GM20000 (cell line): ENCODE data around the gene CORO1A.
"Not testable (repeated sequence)": the region's sequence is repeated elsewhere in the genome, so short reads cannot be mapped to it uniquely, and the experiment has no call there.

ENCODE experiments used
- DNase-seq: peaks from one replicate; pipeline ENCODE4 v3.0.0; 2012; ENCODE audit warnings: low spot score

Gene CORO1A

DNA sequence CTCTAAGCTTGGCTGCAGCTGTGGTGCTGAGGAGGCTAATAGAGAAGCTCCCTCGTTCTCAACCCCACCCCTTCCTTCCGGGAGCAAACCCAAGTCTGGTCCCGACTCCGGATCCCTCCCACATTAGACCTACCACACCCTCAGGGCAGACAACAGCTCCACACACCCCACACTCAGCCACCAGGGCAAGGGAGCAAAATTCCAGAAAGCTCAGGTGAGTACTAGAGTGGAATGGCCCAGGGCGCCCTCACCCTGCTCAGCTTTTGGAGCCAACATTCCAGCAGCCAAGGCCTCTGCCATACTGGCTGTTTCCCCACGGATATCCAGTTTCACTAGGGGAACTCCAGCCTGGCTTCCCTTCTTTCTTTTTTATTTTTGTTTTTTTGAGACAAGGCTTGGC lies 25.6 kb downstream of the CORO1A start:
- not testable (repeated sequence) for DNase-seq

DNA sequence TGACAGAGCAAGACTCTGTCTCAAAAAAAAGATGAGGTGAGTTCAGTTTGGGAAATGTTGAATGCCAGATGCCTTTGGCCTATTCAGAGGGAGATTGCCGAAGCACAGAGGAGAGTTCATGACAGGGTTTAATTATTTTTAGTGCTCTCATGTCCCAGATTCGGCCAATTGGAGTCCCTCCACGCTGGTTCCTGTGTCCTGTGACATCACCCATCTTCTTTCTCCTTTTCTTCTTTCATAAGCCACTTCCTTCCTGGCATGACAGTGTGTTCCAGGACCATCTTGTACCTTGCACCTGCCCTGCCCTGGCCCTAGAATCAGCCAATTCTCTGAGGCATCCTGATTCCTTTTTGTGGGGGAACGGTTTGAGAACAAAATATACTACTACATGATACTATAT lies 28.0 kb downstream of the CORO1A start:
- not testable (repeated sequence) for DNase-seq

DNA sequence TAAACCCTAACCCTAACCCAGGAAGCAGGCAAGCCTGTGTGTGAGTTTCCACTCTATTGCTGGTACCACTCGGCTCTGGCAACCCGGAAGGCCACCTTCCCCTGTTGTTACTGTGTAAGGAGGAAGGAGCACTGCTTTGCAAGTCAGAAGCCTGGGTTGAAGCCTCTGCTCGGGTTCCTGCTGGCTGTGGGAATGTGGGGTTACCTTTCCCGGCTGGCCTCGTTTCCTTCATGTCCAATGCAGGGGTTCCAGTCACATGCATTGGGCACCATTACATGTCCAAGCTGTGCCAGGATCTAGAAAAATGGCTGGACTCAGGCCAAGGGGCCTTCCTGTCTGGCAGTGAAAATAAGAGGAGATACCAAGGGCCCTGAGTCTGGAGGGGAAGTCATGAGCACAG lies 33.7 kb downstream of the CORO1A start:
- not testable (repeated sequence) for DNase-seq
